ENCODE measurements around the gene ZNF37A.

- TF ChIP-seq CTCF (IDR thresholded peaks at IDR 0.05) (no peak), POLR2A (IDR thresholded peaks at IDR 0.05) (no peak)
Observed at GRCh38 chr10:38147686-38148085, 53.5 kb downstream of the ZNF37A start.

Data from Peyer's patch (tissue), 4 donors.